Measurements from ENCODE around the gene EXOC3L4. TPM values are rescaled to one million over a fixed set of nuclear protein-coding genes. Genes with fewer than 3 reads are reported as not detected.

The EXOC3L4 gene
- total and polyA plus RNA-seq, 9 of the 15 experiments (the other 6 are each of a cell fraction or from before 2014, with no cell fraction given): 0.10 to 6.7 (median 0.98) TPM; not detected in 1

GRCh38 chr14:103121846-103122584 lies 27.5 kb downstream of the EXOC3L4 start (continued):
- TF ChIP-seq MITF (IDR thresholded peaks at IDR 0.05): no peak
- no peak for TF ChIP-seq PCBP2 (IDR thresholded peaks at IDR 0.05; ENCODE audit: low read depth, low read length, poor library complexity, severe bottlenecking)
- no peak for TF ChIP-seq ZNF280A (IDR thresholded peaks at IDR 0.05; ENCODE audit: low read depth, partially characterized antibody)
- no peak for TF ChIP-seq MEF2A (IDR thresholded peaks at IDR 0.05; ENCODE audit: control insufficient read depth, low read depth, low read length)
- no peak for TF ChIP-seq CBFB (CRISPR knock-in tag; IDR thresholded peaks at IDR 0.05)
- TF ChIP-seq SMAD3 (CRISPR knock-in tag; conservative IDR thresholded peaks at IDR 0.05): no peak
- TF ChIP-seq CREB3L1 (IDR thresholded peaks at IDR 0.05; ENCODE audit: borderline replicate concordance, low read depth): no peak
- no peak for TF ChIP-seq ZNF408 (CRISPR knock-in tag; IDR thresholded peaks at IDR 0.05; ENCODE audit: low read depth)
- no peak for TF ChIP-seq RBM22 (IDR thresholded peaks at IDR 0.05; ENCODE audit: low read depth, low read length, poor library complexity, severe bottlenecking)
- no peak for TF ChIP-seq L3MBTL2 (IDR thresholded peaks at IDR 0.05)
- no peak for TF ChIP-seq ZNF57 (CRISPR knock-in tag; IDR thresholded peaks at IDR 0.05)
- no peak; the same call in 1 of the 2 replicates for TF ChIP-seq ETS1 (conservative IDR thresholded peaks at IDR 0.05; ENCODE audit: control insufficient read depth, low read depth, low read length)
- TF ChIP-seq CTCF (IDR thresholded peaks at IDR 0.05 in 2 of 3, conservative IDR thresholded peaks at IDR 0.05 in 1 of 3; ENCODE audit: insufficient read depth in 2 of 3, low read depth in 1 of 3, low read length in 3 of 3): no peak
- TF ChIP-seq ILF3 (IDR thresholded peaks at IDR 0.05; ENCODE audit: borderline replicate concordance): no peak
- no peak for TF ChIP-seq CREB3 (tag; conservative IDR thresholded peaks at IDR 0.05; ENCODE audit: low read depth)
- TF ChIP-seq CREB1 (IDR thresholded peaks at IDR 0.05): no peak
- TF ChIP-seq CREB1 (CRISPR knock-in tag; IDR thresholded peaks at IDR 0.05): no peak
- no peak for TF ChIP-seq POLR2H (tag; IDR thresholded peaks at IDR 0.05; ENCODE audit: low read depth)
